HEK293T (cell line): ENCODE results near the gene DTNBP1.

Experiments used
- CTCF ChIA-PET: fragments of 350-600 bp; formaldehyde crosslinking; extraction: SDS; loops from one replicate; lab custom pipeline; 2021; ENCODE audit warnings: antibody characterized with exemption, inconsistent platforms; lab: Yijun Ruan, JAX
- POLR2A ChIA-PET: fragments of 350-600 bp; formaldehyde crosslinking; extraction: SDS; loops from one replicate; lab custom pipeline; 2020; ENCODE audit warnings: antibody characterized with exemption, inconsistent platforms; lab: Yijun Ruan, JAX
- DNase-seq: peaks from one replicate; pipeline ENCODE4 v3.0.0; 2012; ENCODE audit warnings: mixed read lengths; ENCODE audit errors: extremely low spot score
- ARNT ChIP-seq: fragments of 450-650 bp; IDR thresholded peaks from 2 replicates; pipeline ENCODE4 v1.6.1; 2017; ENCODE audit warnings: mild to moderate bottlenecking
- BHLHE40 ChIP-seq: fragments of 450-650 bp; IDR thresholded peaks from 2 replicates; pipeline ENCODE4 v1.6.1; 2016; ENCODE audit warnings: mild to moderate bottlenecking, moderate library complexity, borderline replicate concordance
- CTBP1 ChIP-seq: fragments of 450-650 bp; IDR thresholded peaks from 2 replicates; pipeline ENCODE4 v1.6.1; 2016; ENCODE audit warnings: borderline replicate concordance
- ELF4 ChIP-seq: fragments of 450-650 bp; IDR thresholded peaks from 2 replicates; pipeline ENCODE4 v1.6.1; 2017; ENCODE audit warnings: antibody characterized with exemption
- FOXA1 ChIP-seq: fragments of 450-650 bp; IDR thresholded peaks from 2 replicates; pipeline ENCODE4 v1.6.1; 2016; ENCODE audit warnings: mild to moderate bottlenecking
- FOXK2 ChIP-seq: fragments of 450-650 bp; IDR thresholded peaks from 2 replicates; pipeline ENCODE4 v1.6.1; 2016; ENCODE audit warnings: mild to moderate bottlenecking
- FOXM1 ChIP-seq: fragments of 450-650 bp; IDR thresholded peaks from 2 replicates; pipeline ENCODE4 v1.6.1; 2017; ENCODE audit warnings: mild to moderate bottlenecking, borderline replicate concordance
- HDGF ChIP-seq: fragments of 450-650 bp; IDR thresholded peaks from 2 replicates; pipeline ENCODE4 v1.6.1; 2017; ENCODE audit warnings: antibody characterized with exemption, borderline replicate concordance
- L3MBTL2 ChIP-seq: fragments of 450-650 bp; conservative IDR thresholded peaks from 2 replicates; pipeline ENCODE4 v1.6.1; 2016; ENCODE audit warnings: mild to moderate bottlenecking
- LEF1 ChIP-seq: fragments of 450-650 bp; IDR thresholded peaks from 2 replicates; pipeline ENCODE4 v1.6.1; 2017; ENCODE audit warnings: mild to moderate bottlenecking, borderline replicate concordance
- NFRKB ChIP-seq: fragments of 450-650 bp; IDR thresholded peaks from 2 replicates; pipeline ENCODE4 v1.6.1; 2016; ENCODE audit warnings: mild to moderate bottlenecking, moderate library complexity
- PKNOX1 ChIP-seq: fragments of 450-650 bp; IDR thresholded peaks from 2 replicates; pipeline ENCODE4 v1.6.1; 2016
- SP1 ChIP-seq: fragments of 450-650 bp; IDR thresholded peaks from 2 replicates; pipeline ENCODE4 v1.6.1; 2017
- SUZ12 ChIP-seq: fragments of 450-650 bp; IDR thresholded peaks from 2 replicates; pipeline ENCODE4 v1.6.1; 2016; ENCODE audit warnings: mild to moderate bottlenecking
- TARDBP ChIP-seq: fragments of 450-650 bp; IDR thresholded peaks from 2 replicates; pipeline ENCODE4 v1.6.1; 2016
- ZNF384 ChIP-seq: fragments of 450-650 bp; IDR thresholded peaks from 2 replicates; pipeline ENCODE4 v1.6.1; 2016

DTNBP1 gene

GRCh38 chr6:15556711-15557110, 106.1 kb downstream of the DTNBP1 start:
- no peak for TF ChIP-seq FOXM1
- no peak for TF ChIP-seq ELF4
- no peak for TF ChIP-seq L3MBTL2
- TF ChIP-seq CTBP1 = no peak
- no peak for TF ChIP-seq ARNT
- no peak for TF ChIP-seq TARDBP
- TF ChIP-seq BHLHE40 = no peak
- no peak for TF ChIP-seq FOXK2
- TF ChIP-seq LEF1 = no peak
- no peak for TF ChIP-seq SP1
- DNase-seq = no peak
- POLR2A ChIA-PET = no interaction called here
- CTCF ChIA-PET = no interaction called here

- no peak for DNase-seq
- CTCF ChIA-PET = no interaction called here
- POLR2A ChIA-PET = no interaction called here
- TF ChIP-seq BHLHE40 (no peak), SUZ12 (no peak), ARNT (no peak), ZNF384 (no peak), FOXK2 (no peak), PKNOX1 (no peak), TARDBP (no peak), NFRKB (no peak), LEF1 (no peak)
Measured at GRCh38 chr6:15555101-15556038, 107.5 kb downstream of the DTNBP1 start.

GRCh38 chr6:15554728-15555100, 108.1 kb downstream of the DTNBP1 start:
- DNase-seq = no peak
- POLR2A ChIA-PET = no interaction called here
- CTCF ChIA-PET = no interaction called here
- TF ChIP-seq FOXK2 = no peak
- TF ChIP-seq PKNOX1 = no peak
- no peak for TF ChIP-seq ARNT
- no peak for TF ChIP-seq ELF4
- TF ChIP-seq HDGF = no peak
- no peak for TF ChIP-seq CTBP1
- TF ChIP-seq NFRKB = no peak
- TF ChIP-seq ZNF384 = no peak
- no peak for TF ChIP-seq FOXM1
- TF ChIP-seq LEF1 = no peak
- no peak for TF ChIP-seq FOXA1
- no peak for TF ChIP-seq BHLHE40
- no peak for TF ChIP-seq TARDBP
- no peak for TF ChIP-seq SP1
- no peak for TF ChIP-seq L3MBTL2
- no peak for TF ChIP-seq SUZ12

GRCh38 chr6:15553736-15554294, 109.0 kb downstream of the DTNBP1 start:
- CTCF ChIA-PET = interaction anchor here (0.6 kb wide), 1 partner anchor 31 kb away, joined by 3 read pairs; no protein-coding TSS in a partner anchor
- TF ChIP-seq ARNT (no peak), BHLHE40 (no peak), HDGF (no peak), NFRKB (no peak), SUZ12 (no peak), ELF4 (no peak), ZNF384 (no peak), TARDBP (no peak), PKNOX1 (no peak), L3MBTL2 (no peak), FOXA1 (no peak), FOXM1 (no peak), FOXK2 (no peak), CTBP1 (no peak)
- no peak for DNase-seq
- POLR2A ChIA-PET = no interaction called here

GRCh38 chr6:15553031-15553430, 109.8 kb downstream of the DTNBP1 start:
- ChIA-PET CTCF (no interaction called here), POLR2A (no interaction called here)
- TF ChIP-seq FOXA1 (no peak), BHLHE40 (no peak), SP1 (no peak), L3MBTL2 (no peak), FOXM1 (no peak), CTBP1 (no peak), PKNOX1 (no peak), NFRKB (no peak), HDGF (no peak), FOXK2 (no peak), ZNF384 (no peak), ELF4 (no peak), ARNT (no peak), LEF1 (no peak), TARDBP (no peak)
- no peak for DNase-seq
